Right renal cortex interstitium (tissue), 3 donors: Measurements from ENCODE around the gene ZNF737. TPM values are rescaled to one million over a fixed set of nuclear protein-coding genes. Genes with fewer than 3 reads are reported as not detected.
A peak's percentile ranks its signal among the peaks of the same experiment; 100 is the strongest.
"Not testable (repeated sequence)": the region's sequence is repeated elsewhere in the genome, so short reads cannot be mapped to it uniquely, and the experiment has no call there.

Source experiments
- DNase-seq, 3 donors: peaks; one replicate each; pipeline ENCODE4 v3.0.0-alpha.2; 2013; ENCODE audit warnings: low read depth in 3 of 3, low spot score in 2 of 3
- polyA plus RNA-seq, 3 donors: library from polyadenylated mRNA; unstranded; fragments of 120-200 nt; gene quantifications; one replicate each; pipeline ENCODE4 v1.2.1, GENCODE V29; 2013; ENCODE audit not compliant: insufficient read length in 3 of 3

ZNF737 gene
- polyA plus RNA-seq: 10 to 100 TPM; 32.4 to 35.5 (median 33.8) TPM

DNA sequence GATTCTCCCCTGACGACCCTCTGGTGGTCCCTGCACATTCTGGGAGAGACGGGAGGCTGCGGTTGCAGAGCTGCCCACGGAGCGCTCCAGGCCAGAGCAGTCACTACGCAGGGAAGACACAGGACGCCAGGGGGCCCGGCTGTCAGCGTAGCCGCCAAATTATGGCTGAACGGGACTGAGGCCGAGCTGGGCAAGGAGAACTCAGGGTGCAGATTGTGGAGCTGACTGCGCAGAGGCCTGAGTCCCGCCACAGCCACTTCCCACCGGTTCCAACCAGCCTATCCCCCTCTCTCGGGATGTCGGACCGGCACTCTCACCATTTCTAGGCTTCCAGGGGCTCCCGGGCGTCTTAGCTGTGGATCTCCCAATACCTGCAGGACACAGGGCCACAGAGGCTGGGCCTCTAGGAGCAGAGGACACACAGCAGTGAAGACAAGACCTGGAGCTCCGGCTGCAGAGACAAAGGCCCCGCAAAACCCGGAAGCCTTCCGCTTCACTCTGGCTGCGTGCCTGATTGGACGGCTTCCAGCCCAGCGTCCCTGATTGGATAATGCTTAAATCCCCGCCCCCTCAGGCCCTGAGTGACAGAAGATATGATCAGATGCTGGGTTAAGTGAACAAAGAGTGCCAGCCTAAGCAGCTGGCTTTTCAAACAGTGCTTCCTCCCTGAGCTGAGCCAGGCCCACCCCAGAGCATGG, at the start of gene ZNF737:
ZNF737 (minus strand) TSS at position 461 of the 698 bp plus-strand sequence; CDS start at position 320, 141 bp downstream.
- DNase-seq: peak; percentile 92 to 96 (median 94)

DNA sequence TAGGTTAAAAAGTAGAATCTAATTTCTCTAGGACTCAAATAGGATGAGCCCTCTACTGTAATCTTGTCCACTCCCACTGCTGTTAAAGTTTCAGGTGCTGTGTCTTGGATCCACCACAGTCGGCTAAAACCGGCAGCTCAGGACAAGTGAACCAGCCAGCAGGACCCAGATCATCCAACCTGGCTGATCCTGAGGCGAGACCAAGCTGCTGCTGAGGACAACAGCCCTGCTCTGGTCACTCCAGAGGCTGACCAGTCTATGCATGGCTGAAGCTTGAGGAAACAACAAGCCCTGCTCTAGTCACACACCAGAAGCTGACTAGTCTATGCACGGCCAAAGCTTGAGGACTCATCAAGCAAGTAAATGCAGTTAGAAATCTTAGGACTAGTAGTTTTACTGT, 49.4 kb upstream of the ZNF737 start:
- DNase-seq: not testable (repeated sequence)

DNA sequence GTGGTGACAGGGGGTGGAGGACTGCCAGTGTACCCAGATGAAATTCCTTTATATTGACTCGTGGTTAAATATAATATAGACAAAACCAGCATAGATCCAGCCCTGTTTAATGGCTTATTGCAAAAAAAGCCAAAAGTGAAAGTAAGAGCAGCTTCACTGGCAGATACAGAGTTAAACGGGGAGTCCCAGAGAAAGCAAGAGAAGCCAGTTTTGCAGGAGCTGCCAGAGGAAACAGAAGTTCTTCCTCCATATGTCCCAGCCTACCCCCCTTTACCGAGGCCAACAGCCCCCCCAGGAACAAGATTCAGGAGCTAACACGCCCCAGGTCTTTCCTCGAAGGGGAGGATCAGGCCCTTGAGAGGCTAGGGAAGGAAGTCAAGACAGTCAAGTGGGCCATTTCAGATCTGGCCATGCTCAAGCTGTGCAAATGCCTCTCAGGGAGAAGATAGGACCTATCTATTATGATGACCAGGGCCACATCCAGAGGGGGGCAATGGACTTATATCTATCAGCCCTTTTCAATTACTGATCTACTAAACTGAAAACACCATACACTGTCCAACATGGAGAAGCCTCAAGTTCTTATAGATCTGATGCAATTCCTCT, 47.2 kb upstream of the ZNF737 start:
- DNase-seq: no peak

DNA sequence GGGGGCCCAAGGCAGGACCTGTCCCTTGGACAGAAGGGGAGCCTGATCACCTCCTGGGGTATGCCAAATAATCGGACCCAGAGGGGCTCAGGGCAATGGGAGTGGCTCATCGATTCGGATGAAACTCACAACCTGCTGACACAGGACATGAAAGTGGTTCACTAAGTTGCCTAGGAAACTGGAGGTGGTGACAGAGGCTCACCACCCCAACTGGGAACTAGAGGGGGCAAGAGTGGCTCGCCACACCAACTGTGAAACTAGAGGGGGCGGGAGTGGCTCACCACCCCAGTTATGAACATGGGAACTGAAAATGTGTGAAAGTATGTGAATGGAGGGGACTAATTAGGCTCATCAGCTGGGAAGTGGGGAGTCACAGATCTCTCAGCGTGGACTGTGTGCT, 46.3 kb upstream of the ZNF737 start:
- no peak for DNase-seq

DNA sequence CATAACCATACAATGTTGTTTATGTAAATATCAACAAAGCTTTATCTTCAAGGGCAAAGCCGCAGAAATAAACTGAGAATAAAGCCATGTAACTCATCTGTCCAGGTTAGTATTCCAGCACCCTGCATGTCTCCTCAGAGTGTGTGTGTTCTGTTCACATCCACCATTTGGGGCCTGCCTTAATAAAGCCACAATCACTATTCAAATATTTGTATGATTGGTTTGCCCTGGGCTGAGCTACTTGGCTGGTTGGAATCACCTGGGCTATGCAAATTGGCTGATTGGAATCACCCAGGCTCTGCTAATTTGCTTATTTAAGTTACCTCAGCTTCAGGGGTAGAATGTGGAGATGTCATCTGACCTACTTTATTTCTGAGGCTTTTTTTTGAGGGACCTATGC, 42.4 kb upstream of the ZNF737 start:
- DNase-seq: no peak

DNA sequence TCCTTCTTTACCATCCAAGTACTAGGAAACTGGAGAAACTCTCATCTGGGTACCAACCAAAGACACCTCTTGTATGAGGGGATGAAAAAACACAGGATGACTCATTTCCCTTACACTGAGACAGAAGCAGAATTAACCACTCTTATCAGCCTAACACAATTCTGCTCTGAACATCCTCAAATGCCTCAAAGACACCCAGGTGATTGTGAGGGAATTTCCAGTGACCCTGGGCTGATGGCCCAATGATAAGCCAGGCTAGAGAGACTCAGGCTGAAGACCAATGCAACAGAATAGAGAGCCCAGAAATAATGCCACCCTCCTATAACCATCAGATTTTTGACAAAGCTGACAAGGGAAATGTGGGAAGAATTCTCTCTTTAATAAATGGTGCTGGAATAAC, 7.0 kb downstream of the ZNF737 start:
- DNase-seq: no peak

DNA sequence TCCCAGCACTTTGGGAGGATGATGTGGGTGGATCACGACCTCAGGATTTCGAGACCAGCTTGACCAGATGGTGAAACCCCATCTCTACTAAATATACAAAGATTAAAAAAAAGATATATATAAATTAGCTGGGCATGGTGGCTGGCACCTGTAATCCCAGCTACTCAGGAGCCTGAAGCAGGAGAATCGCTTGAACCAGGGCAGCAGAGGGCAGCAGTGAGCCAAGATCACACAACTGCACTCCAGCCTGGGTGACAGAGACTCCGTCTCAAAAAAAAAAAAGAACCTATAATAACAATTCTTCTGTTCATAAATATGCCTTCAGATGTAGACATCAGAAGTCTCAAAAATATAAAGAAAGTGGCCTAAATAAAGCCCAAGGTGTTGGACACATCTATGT, 7.6 kb downstream of the ZNF737 start:
- DNase-seq: no peak

DNA sequence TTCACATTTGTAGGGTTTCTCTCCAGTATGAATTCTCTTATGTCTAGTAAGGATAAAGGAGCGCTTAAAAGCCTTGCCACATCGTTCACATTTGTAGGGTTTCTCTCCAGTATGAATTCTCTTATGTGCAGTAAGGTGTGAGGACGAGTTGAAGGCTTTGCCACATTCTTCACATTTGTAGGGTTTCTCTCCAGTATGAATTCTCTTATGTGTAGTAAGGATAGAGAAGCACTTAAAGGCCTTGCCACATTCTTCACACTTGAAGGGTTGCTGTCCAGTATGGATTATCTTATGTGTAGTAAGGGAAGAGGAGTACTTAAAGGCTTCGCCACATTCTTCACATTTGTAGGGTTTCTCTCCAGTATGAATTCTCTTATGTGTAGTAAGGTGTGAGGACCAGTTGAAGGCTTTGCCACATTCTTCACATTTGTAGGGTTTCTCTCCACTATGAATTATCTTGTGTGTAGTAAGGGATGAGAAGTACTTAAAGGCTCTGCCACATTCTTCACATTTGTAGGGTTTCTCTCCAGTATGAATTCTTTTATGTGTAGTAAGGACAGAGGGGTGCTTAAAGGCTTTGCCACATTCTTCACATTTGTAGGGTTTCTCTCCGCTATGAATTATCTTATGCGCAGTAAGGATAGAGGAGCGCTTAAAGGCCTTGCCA, 20.8 kb downstream of the ZNF737 start:
- DNase-seq: not testable (repeated sequence)

DNA sequence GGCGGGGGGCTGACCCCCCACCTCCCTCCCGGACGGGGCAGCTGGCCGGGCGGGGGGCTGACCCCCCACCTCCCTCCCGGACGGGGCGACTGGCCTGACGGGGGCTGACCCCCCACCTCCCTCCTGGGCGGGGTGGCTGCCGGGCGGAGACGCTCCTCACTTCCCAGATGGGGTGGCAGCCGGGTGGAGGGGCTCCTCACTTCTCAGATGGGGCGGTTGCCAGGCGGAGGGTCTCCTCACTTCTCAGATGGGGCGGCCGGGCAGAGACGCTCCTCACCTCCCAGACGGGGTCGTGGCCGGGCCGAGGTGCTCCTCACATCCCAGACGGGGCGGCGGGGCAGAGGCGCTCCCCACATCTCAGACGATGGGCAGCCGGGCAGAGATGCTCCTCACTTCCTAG, 35.3 kb downstream of the ZNF737 start:
- not testable (repeated sequence) for DNase-seq

DNA sequence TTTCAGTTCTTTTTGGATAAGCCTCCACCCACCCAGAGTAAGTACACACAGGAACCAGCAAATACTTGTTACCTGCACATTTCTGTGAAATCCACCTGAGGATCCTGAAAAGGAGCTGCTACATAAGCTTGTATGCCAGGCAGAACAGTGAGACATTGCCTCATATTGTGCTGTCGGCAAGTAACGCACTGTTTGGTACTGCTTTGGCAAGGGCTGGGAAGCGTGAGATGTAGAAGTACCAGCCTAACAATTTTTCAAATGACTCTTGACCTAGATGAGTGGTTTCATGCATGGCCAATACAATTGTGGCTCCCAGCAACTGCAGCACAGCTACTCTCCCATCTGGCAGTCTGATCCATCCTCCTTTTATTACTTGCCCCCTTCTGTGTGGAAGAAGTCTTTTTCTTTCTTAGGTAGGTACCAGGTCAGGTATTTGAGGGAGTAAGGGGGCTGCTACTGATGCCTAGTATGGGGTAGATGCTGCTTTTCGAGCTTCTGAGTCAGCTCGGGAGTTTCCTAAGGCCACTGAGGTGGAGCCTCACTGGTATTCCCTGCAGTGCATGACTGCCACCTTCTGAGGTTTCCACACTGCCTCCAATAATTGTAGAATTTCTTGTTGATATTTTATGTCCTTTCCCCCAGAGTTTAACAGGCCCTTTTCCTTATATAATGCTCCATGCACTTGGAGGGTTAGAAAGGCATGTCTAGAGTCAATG, 52.2 kb downstream of the ZNF737 start:
- no peak for DNase-seq

DNA sequence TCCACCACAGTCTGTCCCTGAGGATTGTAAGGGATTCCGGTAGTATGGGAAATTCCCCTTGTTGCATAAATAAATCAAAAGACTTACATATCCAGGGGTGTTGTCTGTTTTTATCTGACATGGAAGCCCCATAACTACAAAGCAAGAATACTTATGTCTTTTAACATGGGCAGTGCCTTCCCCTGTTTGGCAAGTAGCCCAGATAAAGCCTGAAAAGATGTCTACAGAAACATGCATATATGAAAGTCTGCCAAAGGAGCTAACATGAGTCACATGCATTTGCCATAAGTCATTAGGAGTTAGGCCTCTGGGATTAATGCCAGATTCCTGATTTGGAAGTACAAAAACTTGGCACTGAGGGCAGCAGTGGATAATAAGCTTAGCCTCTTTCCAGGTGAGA, 62.1 kb downstream of the ZNF737 start:
- DNase-seq: no peak

Other genes starting within 250 kb of the ZNF737 start
- 10 to 100 TPM; 22.7 to 25.9 (median 25.8) TPM for gene ZNF626, start 95.8 kb upstream of the ZNF737 start, polyA plus RNA-seq
- 1 to 10 TPM; 4.0 to 5.6 (median 4.7) TPM for gene ZNF66, start 210.5 kb upstream of the ZNF737 start, polyA plus RNA-seq